ENCODE measurements around the gene KCNH1.

- TF ChIP-seq, protein P1, sequence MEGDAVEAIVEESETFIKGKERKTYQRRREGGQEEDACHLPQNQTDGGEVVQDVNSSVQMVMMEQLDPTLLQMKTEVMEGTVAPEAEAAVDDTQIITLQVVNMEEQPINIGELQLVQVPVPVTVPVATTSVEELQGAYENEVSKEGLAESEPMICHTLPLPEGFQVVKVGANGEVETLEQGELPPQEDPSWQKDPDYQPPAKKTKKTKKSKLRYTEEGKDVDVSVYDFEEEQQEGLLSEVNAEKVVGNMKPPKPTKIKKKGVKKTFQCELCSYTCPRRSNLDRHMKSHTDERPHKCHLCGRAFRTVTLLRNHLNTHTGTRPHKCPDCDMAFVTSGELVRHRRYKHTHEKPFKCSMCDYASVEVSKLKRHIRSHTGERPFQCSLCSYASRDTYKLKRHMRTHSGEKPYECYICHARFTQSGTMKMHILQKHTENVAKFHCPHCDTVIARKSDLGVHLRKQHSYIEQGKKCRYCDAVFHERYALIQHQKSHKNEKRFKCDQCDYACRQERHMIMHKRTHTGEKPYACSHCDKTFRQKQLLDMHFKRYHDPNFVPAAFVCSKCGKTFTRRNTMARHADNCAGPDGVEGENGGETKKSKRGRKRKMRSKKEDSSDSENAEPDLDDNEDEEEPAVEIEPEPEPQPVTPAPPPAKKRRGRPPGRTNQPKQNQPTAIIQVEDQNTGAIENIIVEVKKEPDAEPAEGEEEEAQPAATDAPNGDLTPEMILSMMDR (tag by site-specific recombination; IDR thresholded peaks at IDR 0.05) = no peak
- no peak for TF ChIP-seq ZNF654 (tag by site-specific recombination; IDR thresholded peaks at IDR 0.05; ENCODE audit: low read depth)
Observed at GRCh38 chr1:210771131-210771530, 362.8 kb downstream of the KCNH1 start.

Measured in HEK293 (cell line).